ENCODE measurements around the gene MYO5B.

The MYO5B gene

DNA sequence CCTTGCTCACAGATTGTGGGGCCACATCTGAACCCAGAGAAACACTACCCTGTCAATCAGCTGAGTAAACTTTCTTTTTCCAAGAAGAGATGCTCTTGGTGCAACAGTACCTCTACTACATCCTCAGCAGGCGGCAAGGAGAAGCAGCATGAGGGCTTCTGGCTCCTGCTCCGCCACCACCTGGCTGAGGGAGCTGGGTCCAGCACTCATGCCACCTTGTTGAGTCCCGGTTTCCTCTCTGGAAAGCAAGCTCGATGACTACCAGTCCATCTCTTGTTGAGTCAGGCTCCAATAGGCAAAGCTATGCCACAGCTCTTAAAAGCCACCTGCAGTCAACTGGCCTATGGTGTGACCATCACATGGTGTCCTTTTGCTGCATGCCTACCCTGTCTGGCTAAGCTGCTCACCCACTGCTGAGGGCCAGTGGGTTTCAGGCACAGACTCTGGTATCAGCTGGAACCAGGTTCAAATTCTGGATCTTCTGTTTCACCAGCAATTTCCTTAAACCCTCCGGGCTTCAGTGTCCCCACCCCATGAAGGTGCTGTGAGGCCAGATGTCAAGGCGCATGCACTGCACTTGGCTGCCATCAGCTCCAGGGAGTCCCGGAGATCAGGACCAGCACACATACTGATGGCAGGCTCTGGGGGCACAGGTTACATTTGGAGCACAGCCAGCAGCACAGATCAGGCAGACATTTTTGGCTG is 339.1 kb downstream of the MYO5B start:
- no peak for DNase-seq (ENCODE audit: low read depth)
- TF ChIP-seq, protein P1, sequence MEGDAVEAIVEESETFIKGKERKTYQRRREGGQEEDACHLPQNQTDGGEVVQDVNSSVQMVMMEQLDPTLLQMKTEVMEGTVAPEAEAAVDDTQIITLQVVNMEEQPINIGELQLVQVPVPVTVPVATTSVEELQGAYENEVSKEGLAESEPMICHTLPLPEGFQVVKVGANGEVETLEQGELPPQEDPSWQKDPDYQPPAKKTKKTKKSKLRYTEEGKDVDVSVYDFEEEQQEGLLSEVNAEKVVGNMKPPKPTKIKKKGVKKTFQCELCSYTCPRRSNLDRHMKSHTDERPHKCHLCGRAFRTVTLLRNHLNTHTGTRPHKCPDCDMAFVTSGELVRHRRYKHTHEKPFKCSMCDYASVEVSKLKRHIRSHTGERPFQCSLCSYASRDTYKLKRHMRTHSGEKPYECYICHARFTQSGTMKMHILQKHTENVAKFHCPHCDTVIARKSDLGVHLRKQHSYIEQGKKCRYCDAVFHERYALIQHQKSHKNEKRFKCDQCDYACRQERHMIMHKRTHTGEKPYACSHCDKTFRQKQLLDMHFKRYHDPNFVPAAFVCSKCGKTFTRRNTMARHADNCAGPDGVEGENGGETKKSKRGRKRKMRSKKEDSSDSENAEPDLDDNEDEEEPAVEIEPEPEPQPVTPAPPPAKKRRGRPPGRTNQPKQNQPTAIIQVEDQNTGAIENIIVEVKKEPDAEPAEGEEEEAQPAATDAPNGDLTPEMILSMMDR (conservative IDR thresholded peaks at IDR 0.05; ENCODE audit: control insufficient read depth, insufficient read depth, low read depth, low read length): no peak
- H3K4me3 ChIP-seq (ENCODE audit: control insufficient read depth, low read depth, low read length): no peak overlapping the region

- no peak for DNase-seq (ENCODE audit: low read depth)
- TF ChIP-seq, protein P1 (conservative IDR thresholded peaks at IDR 0.05; ENCODE audit: control insufficient read depth, insufficient read depth, low read depth, low read length): no peak
Measured at GRCh38 chr18:49854681-49855080, 340.3 kb downstream of the MYO5B start.

DNA sequence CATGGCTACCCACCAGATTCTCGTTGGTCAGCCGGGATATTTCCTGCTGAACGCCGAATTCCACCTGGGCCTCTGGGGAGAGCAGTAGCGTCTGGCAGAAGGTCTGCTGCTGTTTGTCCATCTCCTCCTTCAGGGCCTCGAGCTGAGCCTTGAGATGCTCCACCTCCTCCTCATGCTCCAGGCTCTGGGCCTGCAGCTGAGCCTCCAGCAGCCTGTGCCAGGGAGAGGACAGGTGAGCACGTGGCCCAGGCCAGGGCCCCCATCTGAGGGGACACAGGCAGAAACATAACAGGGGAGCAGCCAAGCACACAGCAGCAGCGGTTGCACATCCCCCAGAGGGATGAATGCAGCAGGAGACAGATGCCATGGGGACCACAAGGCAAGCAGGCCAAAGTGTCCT is 341.5 kb downstream of the MYO5B start:
- DNase-seq (ENCODE audit: low read depth): no peak
- H3K4me3 ChIP-seq (ENCODE audit: control insufficient read depth, low read depth, low read length): no peak overlapping the region
- TF ChIP-seq, protein P1 (conservative IDR thresholded peaks at IDR 0.05; ENCODE audit: control insufficient read depth, insufficient read depth, low read depth, low read length): no peak

More at GRCh38 chr18:49854681-49855080, 340.3 kb downstream of the MYO5B start:
- H3K4me3 ChIP-seq (ENCODE audit: control insufficient read depth, low read depth, low read length): no peak overlapping the region

GRCh38 chr18:49853011-49853410 is 341.9 kb downstream of the MYO5B start:
- TF ChIP-seq, protein P1 (conservative IDR thresholded peaks at IDR 0.05; ENCODE audit: control insufficient read depth, insufficient read depth, low read depth, low read length): no peak
- H3K4me3 ChIP-seq (ENCODE audit: control insufficient read depth, low read depth, low read length): no peak overlapping the region
- no peak for DNase-seq (ENCODE audit: low read depth)

DNA sequence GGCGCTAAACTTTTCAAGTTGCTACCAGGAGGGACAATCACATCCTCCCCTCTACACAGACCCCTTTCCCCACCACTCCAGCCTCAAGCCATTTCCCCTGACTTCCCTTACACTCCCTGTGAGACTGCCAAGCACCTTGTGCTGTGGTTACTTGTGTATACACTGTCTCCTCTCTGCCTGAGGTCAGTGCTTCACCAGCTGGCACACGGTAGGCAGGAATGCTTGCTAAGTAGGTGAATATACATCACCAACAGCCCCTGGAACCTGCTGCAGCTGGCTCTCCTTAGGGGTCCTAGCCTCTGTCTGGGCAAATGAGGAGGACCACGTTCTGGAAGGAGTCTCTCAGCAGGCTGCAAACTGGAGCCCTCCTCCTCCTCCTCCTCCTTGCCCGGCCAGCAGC is 343.3 kb downstream of the MYO5B start:
- DNase-seq (ENCODE audit: low read depth): no peak
- no peak overlapping the region for H3K4me3 ChIP-seq (ENCODE audit: control insufficient read depth, low read depth, low read length)
- TF ChIP-seq, protein P1 (conservative IDR thresholded peaks at IDR 0.05; ENCODE audit: control insufficient read depth, insufficient read depth, low read depth, low read length): no peak

GRCh38 chr18:49850636-49851035 is 344.3 kb downstream of the MYO5B start:
- H3K4me3 ChIP-seq (ENCODE audit: control insufficient read depth, low read depth, low read length): no peak overlapping the region
- DNase-seq (ENCODE audit: low read depth): no peak
- TF ChIP-seq, protein P1 (conservative IDR thresholded peaks at IDR 0.05; ENCODE audit: control insufficient read depth, insufficient read depth, low read depth, low read length): no peak
